IPS DF 4.7 (cell line): ENCODE results near the gene VAPA.

Source experiments
- DNase-seq: peaks from one replicate; pipeline ENCODE4 v3.0.0-alpha.2; 2013; ENCODE audit warnings: low spot score; ENCODE audit errors: extremely low read depth

Gene VAPA

GRCh38 chr18:9913151-9913525 is 678 bp upstream of the VAPA start:
- DNase-seq, result no peak

GRCh38 chr18:9914334-9914583 is 443 bp downstream of the VAPA start:
- DNase-seq, result no peak

DNA sequence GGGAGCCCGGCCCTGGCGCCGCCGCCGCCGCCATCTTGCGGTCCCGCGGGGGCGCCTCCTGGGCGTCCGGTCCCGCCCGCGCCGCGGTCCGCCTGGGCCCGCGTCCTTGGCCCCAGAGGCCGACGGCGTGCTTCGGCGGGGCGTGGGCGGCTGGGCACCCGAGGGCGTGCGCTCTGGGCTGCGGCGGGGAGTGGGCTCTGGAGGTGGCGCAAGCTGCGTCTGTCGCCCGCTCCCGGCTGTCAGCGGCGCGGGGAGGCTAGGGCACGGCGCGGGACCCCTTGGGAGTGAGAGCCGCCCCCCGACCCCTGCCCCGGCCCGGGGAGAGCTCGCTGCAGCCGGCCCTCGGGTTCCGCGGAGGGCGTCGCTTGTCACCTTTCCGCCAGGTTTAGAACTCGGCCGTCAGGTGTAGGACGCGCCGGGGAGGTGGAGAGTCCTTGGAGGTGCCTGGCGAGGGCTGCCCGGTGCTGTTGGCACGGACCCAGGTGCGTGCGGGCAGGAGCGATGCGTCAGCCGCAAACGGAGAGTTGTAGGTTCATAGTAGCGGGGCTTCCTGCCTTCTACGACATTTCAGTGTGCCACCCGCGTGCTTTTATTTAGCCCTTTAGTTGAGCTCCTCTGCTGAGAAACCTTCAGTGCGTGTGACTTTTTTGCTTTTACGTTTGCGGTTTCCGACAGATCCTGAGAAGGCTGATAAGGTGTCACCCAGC is 921 bp downstream of the VAPA start:
- no peak for DNase-seq

GRCh38 chr18:9915291-9916076 is 1.7 kb downstream of the VAPA start:
- DNase-seq, result no peak

DNA sequence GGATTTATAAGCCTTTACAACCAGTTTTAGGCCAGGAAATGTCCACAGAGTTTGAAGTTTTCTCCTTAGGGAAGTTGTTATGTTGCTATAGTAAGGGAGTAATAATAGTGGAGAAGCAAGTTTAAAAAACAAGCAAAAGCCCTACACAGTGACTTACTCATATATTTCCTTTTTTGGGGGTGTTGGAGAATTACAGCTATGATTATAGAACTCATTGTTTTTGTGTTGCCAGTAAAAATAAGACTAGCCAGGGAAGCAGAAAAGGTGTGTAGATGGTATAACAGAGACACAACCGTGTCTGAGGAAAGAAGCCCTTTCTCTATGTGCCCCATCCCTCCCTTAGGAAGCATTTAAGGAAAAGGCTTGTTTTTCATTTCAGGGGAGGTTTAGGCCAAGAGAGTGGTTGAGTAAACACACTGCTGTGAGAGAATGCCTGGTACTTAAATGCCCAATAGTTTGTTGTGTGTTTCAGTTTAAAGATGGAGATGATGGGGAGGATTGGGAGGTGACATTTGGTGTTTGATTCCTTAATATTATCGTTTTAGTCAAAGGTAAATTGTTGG is 2.3 kb downstream of the VAPA start:
- DNase-seq, result no peak

DNA sequence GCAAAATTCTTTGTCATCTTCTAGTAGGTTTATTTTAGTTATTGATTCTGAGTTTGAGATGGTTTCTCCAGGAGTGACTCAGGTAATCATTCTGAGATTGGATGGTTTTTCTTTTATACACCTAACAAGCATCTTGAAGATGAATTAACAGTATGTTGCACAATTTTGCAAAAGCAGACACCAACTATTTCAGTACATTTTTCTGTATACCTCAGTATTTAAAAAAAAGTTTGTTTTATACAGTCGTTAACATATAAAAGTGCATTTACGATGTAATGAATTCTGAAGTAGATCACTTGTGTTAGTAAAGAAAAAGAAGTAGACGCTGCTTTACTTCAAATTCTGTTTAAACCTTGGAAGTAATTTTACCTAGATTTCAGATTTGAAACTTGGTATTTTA is 3.0 kb downstream of the VAPA start:
- no peak for DNase-seq

- DNase-seq, result no peak
These were observed 4.3 kb downstream of the VAPA start for GRCh38 chr18:9918016-9918680.

- DNase-seq, result no peak
These were observed 5.9 kb downstream of the VAPA start for GRCh38 chr18:9919564-9920232.

- no peak for DNase-seq
These were observed 8.9 kb downstream of the VAPA start for GRCh38 chr18:9922592-9923311.

- no peak for DNase-seq
These were observed 10.6 kb downstream of the VAPA start for GRCh38 chr18:9924371-9924943.

GRCh38 chr18:9925369-9925768 is 11.6 kb downstream of the VAPA start:
- DNase-seq, result no peak

- DNase-seq, result no peak
These were observed 12.0 kb downstream of the VAPA start for GRCh38 chr18:9925795-9926194.

DNA sequence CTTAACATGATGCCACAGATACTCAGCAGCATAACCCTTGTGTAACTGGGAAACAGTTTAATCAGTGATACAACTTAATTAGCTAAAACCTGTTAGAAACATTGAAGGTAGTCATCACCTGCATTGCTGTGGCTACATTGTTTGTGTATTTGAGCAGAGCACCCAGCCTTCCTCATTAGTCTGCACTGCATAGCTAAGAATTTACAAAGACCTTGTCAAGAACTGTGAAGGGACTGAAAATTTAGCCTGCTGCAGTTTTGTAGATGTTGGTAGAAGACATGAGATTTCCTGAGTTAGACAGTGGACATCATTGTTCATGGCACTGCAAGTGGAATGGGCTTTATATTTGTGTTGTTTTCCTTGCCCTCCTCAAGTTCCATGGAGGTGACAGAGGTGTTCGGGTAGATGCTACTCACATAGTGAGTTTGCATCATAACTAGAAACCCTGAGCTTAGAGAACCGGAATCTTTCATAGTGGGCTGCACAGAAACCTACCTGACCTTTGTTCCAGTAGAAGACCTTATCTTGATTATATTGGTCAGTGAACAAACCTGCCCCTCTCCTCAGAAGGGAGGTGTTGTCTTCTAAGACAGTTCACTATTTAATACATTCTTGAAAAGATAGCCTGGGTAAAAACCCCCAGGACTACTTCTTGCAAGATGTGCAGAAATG is 12.5 kb downstream of the VAPA start:
- no peak for DNase-seq

- DNase-seq, result no peak
These were observed 13.2 kb downstream of the VAPA start for GRCh38 chr18:9926977-9927376.

DNA sequence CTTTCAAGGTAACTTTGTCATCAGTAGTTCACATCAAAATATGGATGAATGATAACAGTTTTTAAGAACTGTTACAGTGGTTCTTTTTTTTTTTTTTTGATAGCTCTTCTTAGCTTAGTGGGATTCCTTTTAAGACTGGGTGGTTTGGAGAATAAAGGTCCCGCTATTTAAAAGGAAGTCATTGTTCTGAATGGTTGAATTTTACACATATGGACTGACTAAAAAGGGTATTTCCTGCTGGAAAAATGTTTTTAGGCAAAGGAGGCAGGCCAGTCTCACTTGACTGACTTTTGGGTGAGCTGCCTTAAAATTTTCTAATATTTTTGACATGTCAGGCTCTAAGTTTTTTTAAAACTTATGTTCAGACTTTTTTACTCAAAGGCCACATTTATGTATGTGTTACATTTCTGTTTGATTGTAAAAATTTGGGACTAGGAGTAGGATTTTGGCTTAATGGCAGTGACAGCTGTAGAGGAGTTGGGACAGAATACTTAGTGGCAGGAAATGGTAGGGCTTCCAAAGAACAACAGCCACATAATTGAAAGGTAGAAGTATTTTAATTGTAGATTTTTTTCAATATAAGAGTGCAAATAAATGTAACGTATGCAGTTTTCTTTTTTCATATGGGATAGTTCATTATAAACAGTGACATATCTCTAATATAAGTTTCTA is 13.7 kb downstream of the VAPA start:
- DNase-seq, result no peak

DNA sequence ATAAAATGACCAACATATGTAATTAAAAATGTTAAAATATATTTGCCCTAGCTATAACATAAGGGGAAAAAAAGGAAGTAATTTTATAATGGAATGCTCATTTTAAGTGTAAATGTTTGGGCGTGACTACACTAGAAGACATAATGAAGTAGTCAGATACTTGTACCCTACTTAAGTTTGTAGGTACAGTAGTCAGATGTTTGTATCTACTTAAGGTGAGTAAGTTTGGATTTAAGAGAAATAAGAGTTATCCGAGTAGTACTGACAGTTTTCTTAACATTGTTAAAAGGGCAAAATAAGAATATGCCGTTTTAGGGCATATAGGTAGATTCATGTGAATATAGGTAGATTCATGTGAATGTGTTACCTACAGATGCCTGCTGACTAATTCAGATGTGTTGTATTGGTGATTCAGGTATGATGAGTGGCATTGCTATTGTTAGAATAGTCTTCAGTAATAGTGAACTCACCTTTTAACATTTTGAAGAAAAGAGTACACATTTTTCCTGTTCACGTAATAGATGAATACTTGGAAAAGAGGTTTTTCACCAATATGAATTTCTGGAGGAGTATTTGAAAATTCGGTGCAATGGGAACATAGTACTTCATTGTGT is 14.9 kb downstream of the VAPA start:
- DNase-seq, result no peak

GRCh38 chr18:9930299-9930884 is 16.6 kb downstream of the VAPA start:
- no peak for DNase-seq

- no peak for DNase-seq
These were observed 17.3 kb downstream of the VAPA start for GRCh38 chr18:9931146-9931545.

GRCh38 chr18:9931678-9932077 is 17.9 kb downstream of the VAPA start:
- no peak for DNase-seq
